NB4 (cell line): ENCODE measurements around the gene RABGEF1.
"Not testable (repeated sequence)": the region's sequence is repeated elsewhere in the genome, so short reads cannot be mapped to it uniquely, and the experiment has no call there.

Experiments
- DNase-seq: peaks from one replicate; pipeline ENCODE4 v3.0.0; 2010; ENCODE audit warnings: low read depth
- H3K4me3 ChIP-seq: one replicate; pipeline ENCODE4 v1.5.1; 2011; ENCODE audit warnings: mild to moderate bottlenecking, low read depth, low read length, moderate library complexity
- CTCF ChIP-seq: IDR thresholded peaks from one replicate; pipeline ENCODE4 v1.5.1; 2012; ENCODE audit warnings: low read depth, low read length
- MAX ChIP-seq: IDR thresholded peaks from 2 replicates; pipeline ENCODE4 v1.6.1; 2011; ENCODE audit warnings: low read depth, low read length
- MYC ChIP-seq: IDR thresholded peaks from 2 replicates; pipeline ENCODE4 v1.6.1; 2011; ENCODE audit warnings: low read depth, low read length
- POLR2A ChIP-seq: IDR thresholded peaks from 2 replicates; pipeline ENCODE4 v1.6.1; 2011; ENCODE audit warnings: mild to moderate bottlenecking; ENCODE audit not compliant: insufficient read length; ENCODE audit errors: extremely low read depth

RABGEF1 gene

GRCh38 chr7:66737667-66738066, 2.9 kb upstream of the RABGEF1 start:
- H3K4me3 ChIP-seq: no peak overlapping the region
- TF ChIP-seq MAX: no peak
- TF ChIP-seq POLR2A: no peak
- TF ChIP-seq CTCF: no peak
- TF ChIP-seq MYC: no peak
- DNase-seq: no peak

GRCh38 chr7:66739477-66739876, 1.1 kb upstream of the RABGEF1 start:
- TF ChIP-seq MAX: no peak
- TF ChIP-seq POLR2A: no peak
- TF ChIP-seq CTCF: no peak
- no peak for TF ChIP-seq MYC
- DNase-seq: peak; percentile 48
- peak overlapping the region; percentile 95 for H3K4me3 ChIP-seq

GRCh38 chr7:66739953-66740301, 606 bp upstream of the RABGEF1 start:
- TF ChIP-seq MAX (no peak), POLR2A (no peak), CTCF (no peak), MYC (no peak)
- H3K4me3 ChIP-seq: peak overlapping the region; percentile 95
- peak; percentile 56 for DNase-seq

GRCh38 chr7:66740980-66741709, 612 bp downstream of the RABGEF1 start:
- TF ChIP-seq MYC: 0 out of 2 replicates have a peak, but pooled peaks have one; percentile 7
- H3K4me3 ChIP-seq: peak overlapping the region; percentile 95
- DNase-seq: peak; percentile 93

- TF ChIP-seq MAX (no peak), MYC (no peak)
- DNase-seq: no peak
- H3K4me3 ChIP-seq: peak overlapping the region; percentile 95
Observed at GRCh38 chr7:66741710-66742049, 1.1 kb downstream of the RABGEF1 start.

- not testable (repeated sequence) for DNase-seq
- peak overlapping the region; percentile 1 for H3K4me3 ChIP-seq
Observed at GRCh38 chr7:66742298-66742697, 1.8 kb downstream of the RABGEF1 start.

GRCh38 chr7:66743920-66744319, 3.4 kb downstream of the RABGEF1 start:
- no peak for DNase-seq
- TF ChIP-seq MAX (no peak), POLR2A (no peak), CTCF (no peak), MYC (no peak)
- no peak overlapping the region for H3K4me3 ChIP-seq

GRCh38 chr7:66747385-66747784, 6.9 kb downstream of the RABGEF1 start:
- no peak overlapping the region for H3K4me3 ChIP-seq
- DNase-seq: no peak
- TF ChIP-seq CTCF: no peak
- no peak for TF ChIP-seq MAX
- TF ChIP-seq POLR2A: no peak
- no peak for TF ChIP-seq MYC
